ENCODE data around the gene ABCD3. TPM values are rescaled to one million over a fixed set of nuclear protein-coding genes. Genes with fewer than 3 reads are reported as not detected.
A peak's percentile ranks its signal among the peaks of the same experiment; 100 is the strongest.

The ABCD3 gene
- total RNA-seq, 1 experiment from 2014 or later: 35.6 TPM

- DNase-seq (ENCODE audit: extremely low read depth, low read depth): no peak
Measured at GRCh38 chr1:94522304-94522703, 104.1 kb downstream of the ABCD3 start.

- DNase-seq (ENCODE audit: extremely low read depth, low read depth): no peak
Measured at GRCh38 chr1:94524531-94524930, 106.3 kb downstream of the ABCD3 start.

GRCh38 chr1:94526152-94526980, 108.2 kb downstream of the ABCD3 start:
- DNase-seq (ENCODE audit: extremely low read depth, low read depth): no peak

GRCh38 chr1:94527447-94528031, 109.3 kb downstream of the ABCD3 start:
- no peak for DNase-seq (ENCODE audit: extremely low read depth, low read depth)

GRCh38 chr1:94528299-94528698, 110.1 kb downstream of the ABCD3 start:
- no peak for DNase-seq (ENCODE audit: extremely low read depth, low read depth)

GRCh38 chr1:94528826-94529225, 110.6 kb downstream of the ABCD3 start:
- DNase-seq (ENCODE audit: extremely low read depth, low read depth): no peak

GRCh38 chr1:94529416-94529815, 111.2 kb downstream of the ABCD3 start:
- DNase-seq (ENCODE audit: extremely low read depth, low read depth): no peak

- DNase-seq (ENCODE audit: extremely low read depth, low read depth): no peak
Measured at GRCh38 chr1:94530373-94530878, 112.2 kb downstream of the ABCD3 start.

GRCh38 chr1:94531664-94532063, 113.5 kb downstream of the ABCD3 start:
- DNase-seq (ENCODE audit: extremely low read depth, low read depth): no peak

GRCh38 chr1:94532077-94532476, 113.9 kb downstream of the ABCD3 start:
- DNase-seq (ENCODE audit: extremely low read depth, low read depth): no peak

- DNase-seq (ENCODE audit: extremely low read depth, low read depth): no peak
Measured at GRCh38 chr1:94535095-94535494, 116.9 kb downstream of the ABCD3 start.

- DNase-seq (ENCODE audit: extremely low read depth, low read depth): no peak
Measured at GRCh38 chr1:94535879-94536278, 117.7 kb downstream of the ABCD3 start.

- no peak for DNase-seq (ENCODE audit: extremely low read depth, low read depth)
Measured at GRCh38 chr1:94537254-94537653, 119.1 kb downstream of the ABCD3 start.

GRCh38 chr1:94538243-94538827, 120.1 kb downstream of the ABCD3 start:
- no peak for DNase-seq (ENCODE audit: extremely low read depth, low read depth)

- DNase-seq (ENCODE audit: extremely low read depth, low read depth): no peak
Measured at GRCh38 chr1:94539496-94539895, 121.3 kb downstream of the ABCD3 start.

- no peak for DNase-seq (ENCODE audit: extremely low read depth, low read depth)
Measured at GRCh38 chr1:94540440-94541245, 122.5 kb downstream of the ABCD3 start.

GRCh38 chr1:94541246-94542087, 123.3 kb downstream of the ABCD3 start, which contains the start of gene F3:
F3 (minus strand) TSS chr1:94541759; CDS start chr1:94541636, 123 bp downstream.
- peak; percentile 76 for DNase-seq (ENCODE audit: extremely low read depth, low read depth)

- no peak for DNase-seq (ENCODE audit: extremely low read depth, low read depth)
Measured at GRCh38 chr1:94542088-94542870, 124.1 kb downstream of the ABCD3 start.

- DNase-seq (ENCODE audit: extremely low read depth, low read depth): no peak
Measured at GRCh38 chr1:94543001-94543400, 124.8 kb downstream of the ABCD3 start.
